Activated CD4-positive, alpha-beta T cell treated with anti-CD3 and anti-CD28 coated beads, Interleukin-10, Interleukin-2, amounts not matched to agents 100 ng/mL and 50 ng/mL, durations not matched to agents 16 hours and 8 hours (primary cell): ENCODE data around the gene ZYG11B.
"Not testable (repeated sequence)": the region's sequence is repeated elsewhere in the genome, so short reads cannot be mapped to it uniquely, and the experiment has no call there.

Source experiments
- DNase-seq: peaks from one replicate; pipeline ENCODE4 v3.0.0-alpha.2; 2020

Gene ZYG11B

GRCh38 chr1:52707927-52708655 lies 18.2 kb upstream of the ZYG11B start:
- no peak for DNase-seq

- DNase-seq, result no peak
Observed at GRCh38 chr1:52709016-52709415, 17.2 kb upstream of the ZYG11B start.

GRCh38 chr1:52713590-52713989 lies 12.7 kb upstream of the ZYG11B start:
- no peak for DNase-seq

- DNase-seq, result not testable (repeated sequence)
Observed at GRCh38 chr1:52715296-52715695, 11.0 kb upstream of the ZYG11B start.

GRCh38 chr1:52723260-52723659 lies 3.0 kb upstream of the ZYG11B start:
- no peak for DNase-seq

GRCh38 chr1:52725903-52726264 lies 369 bp upstream of the ZYG11B start:
- DNase-seq, result no peak

GRCh38 chr1:52727114-52727586 lies 897 bp downstream of the ZYG11B start:
- DNase-seq, result no peak

GRCh38 chr1:52727956-52728656 lies 1.9 kb downstream of the ZYG11B start:
- DNase-seq, result no peak

GRCh38 chr1:52733368-52733767 lies 7.1 kb downstream of the ZYG11B start:
- no peak for DNase-seq

GRCh38 chr1:52735371-52735770 lies 9.1 kb downstream of the ZYG11B start:
- not testable (repeated sequence) for DNase-seq

GRCh38 chr1:52738148-52738547 lies 11.9 kb downstream of the ZYG11B start:
- DNase-seq, result no peak

- no peak for DNase-seq
Observed at GRCh38 chr1:52738893-52739292, 12.6 kb downstream of the ZYG11B start.

- DNase-seq, result no peak
Observed at GRCh38 chr1:52739699-52740467, 13.6 kb downstream of the ZYG11B start.

- no peak for DNase-seq
Observed at GRCh38 chr1:52741259-52741658, 15.0 kb downstream of the ZYG11B start.

- DNase-seq, result no peak
Observed at GRCh38 chr1:52746189-52746588, 19.9 kb downstream of the ZYG11B start.

GRCh38 chr1:52747450-52747849 lies 21.2 kb downstream of the ZYG11B start:
- DNase-seq, result no peak

- DNase-seq, result no peak
Observed at GRCh38 chr1:52748119-52748518, 21.9 kb downstream of the ZYG11B start.

- not testable (repeated sequence) for DNase-seq
Observed at GRCh38 chr1:52749496-52749895, 23.2 kb downstream of the ZYG11B start.

- DNase-seq, result not testable (repeated sequence)
Observed at GRCh38 chr1:52750139-52750538, 23.9 kb downstream of the ZYG11B start.

- DNase-seq, result no peak
Observed at GRCh38 chr1:52751589-52752483, 25.6 kb downstream of the ZYG11B start.

- no peak for DNase-seq
Observed at GRCh38 chr1:52752484-52752826, 26.2 kb downstream of the ZYG11B start.

GRCh38 chr1:52753169-52753568 lies 26.9 kb downstream of the ZYG11B start:
- DNase-seq, result no peak

GRCh38 chr1:52756020-52756419 lies 29.8 kb downstream of the ZYG11B start:
- no peak for DNase-seq
